Kidney (tissue), 14 donors: ENCODE results near the gene ANKRA2. TPM values are rescaled to one million over a fixed set of nuclear protein-coding genes. Genes with fewer than 3 reads are reported as not detected.

Experiments
- DNase-seq, 5 donors: peaks; one replicate each; pipeline ENCODE4 v3.0.0-alpha.2; 2013 to 2020
- FAIRE-seq: peaks from 2 replicates; lab custom pipeline; 2012; peaks lifted over from hg19 to GRCh38; lab: Jason Lieb, UNC
- H3K27ac ChIP-seq, 2 donors: one replicate each; pipeline ENCODE4 v1.7.0; 2013; ENCODE audit warnings: low read depth in 2 of 2, low read length in 2 of 2, inconsistent platforms in 1 of 2
- H3K27me3 ChIP-seq: one replicate; pipeline ENCODE4 v1.7.1; 2013; ENCODE audit warnings: low read length, inconsistent platforms; ENCODE audit not compliant: control insufficient read depth, insufficient read depth
- H3K36me3 ChIP-seq, 3 donors: one replicate each; pipeline versions ENCODE4 v1.7.0 to v1.7.1; 2013; ENCODE audit warnings: low read length in 3 of 3, control low read depth in 1 of 3, inconsistent platforms in 1 of 3; ENCODE audit not compliant: insufficient read depth in 3 of 3, control insufficient read depth in 2 of 3
- H3K4me1 ChIP-seq, 3 donors: one replicate each; pipeline versions ENCODE4 v1.7.0 to v1.7.1; 2013; ENCODE audit warnings: low read length in 3 of 3, inconsistent platforms in 1 of 3, low read depth in 1 of 3; ENCODE audit not compliant: control insufficient read depth in 2 of 3, insufficient read depth in 2 of 3
- H3K4me3 ChIP-seq, 3 donors: one replicate each; pipeline versions ENCODE4 v1.7.0 to v1.8.1; 2013; ENCODE audit warnings: low read length in 3 of 3, control low read depth in 1 of 3, inconsistent platforms in 1 of 3
- H3K9ac ChIP-seq, 3 donors: one replicate each; pipeline versions ENCODE4 v1.7.0 to v1.7.1; 2013; ENCODE audit warnings: low read length in 3 of 3, control low read depth in 1 of 3, inconsistent platforms in 1 of 3
- H3K9me3 ChIP-seq, 3 donors: one replicate each; pipeline versions ENCODE4 v1.7.0 to v1.7.1; 2013; ENCODE audit warnings: low read length in 3 of 3, control low read depth in 1 of 3, inconsistent platforms in 1 of 3; ENCODE audit not compliant: control insufficient read depth in 2 of 3, insufficient read depth in 1 of 3
- intact Hi-C: fragments of 100-400 bp; cut with DNase I; formaldehyde crosslinking; loops from one replicate; pipeline ENCODE4 v1.11.1; 2022
- polyA plus RNA-seq: library from polyadenylated mRNA; stranded (reverse); fragments of 350-450 nt; fragmentation: Illumina TruSeq; extraction: RNeasy Lipid Tissue Mini Kit (QIAGEN cat#74804); gene quantifications from one replicate; pipeline ENCODE4 v1.2.3, GENCODE V29; 2014; ENCODE audit warnings: low read depth, low replicate concordance; ENCODE audit not compliant: insufficient read depth
- total RNA-seq: library from RNA; stranded (reverse); fragmentation: NEBNext Ultra II Directional; extraction: Animal tissue kit (Norgen Biotek cat#: 25700); gene quantifications from one replicate; pipeline ENCODE4 v1.2.1, GENCODE V29; 2021
- TF ChIP-seq, protein P1 (sequence below): IDR thresholded peaks from 3 replicates; pipeline ENCODE4 v1.5.1; 2012; ENCODE audit warnings: mild to moderate bottlenecking, moderate library complexity, borderline replicate concordance; ENCODE audit not compliant: insufficient read depth; ENCODE audit errors: extremely low read depth
- donor health status: control.
- donor health status: control.
- donor health status: control.
- donor health status: control.
- donor health status: control.
- donor health status: DM: yes; HTN: yes; CAD: no.
- donor health status: Normal renal cell carcinoma (clear cell type).

The ANKRA2 gene
- total and polyA plus RNA-seq, 2 donors from 2014 or later, result 8.4 to 22.3 TPM

DNA sequence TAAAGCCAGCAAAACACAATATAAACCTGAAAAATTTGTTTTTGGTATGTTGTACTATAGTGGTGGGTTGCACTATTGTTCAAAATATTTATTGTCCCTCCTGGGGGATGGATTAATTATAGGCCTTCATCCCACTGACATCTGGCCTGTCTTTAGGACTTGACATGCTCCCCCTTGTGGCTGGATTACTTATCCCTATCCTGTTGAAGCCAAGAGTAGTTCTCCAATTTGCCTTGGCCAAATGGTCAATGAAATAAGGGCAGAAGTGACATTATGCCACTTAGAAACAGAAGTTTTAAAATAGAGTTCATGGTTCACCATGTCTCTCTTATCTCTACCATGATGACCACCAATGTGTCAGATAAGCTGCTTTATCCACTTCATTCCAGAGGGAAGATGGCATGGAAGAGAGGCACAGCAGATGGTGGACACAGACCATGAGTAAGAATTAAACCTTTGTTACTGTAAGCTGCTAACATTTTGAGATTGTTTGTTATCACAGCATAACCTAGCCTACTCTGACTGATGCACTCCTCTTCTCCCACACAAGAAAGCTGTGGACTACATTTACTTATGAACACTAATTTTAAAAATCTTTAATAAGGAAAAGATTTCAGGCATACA, 31.4 kb upstream of the ANKRA2 start:
- intact Hi-C loops, result no loop called here
- Histone ChIP-seq H3K27me3 (no peaks in the 10 kb centered on the region), H3K9ac (no peak overlapping the region), H3K36me3 (no peaks in the 10 kb centered on the region), H3K4me3 (no peak overlapping the region), H3K9me3 (no peaks in the 10 kb centered on the region), H3K4me1 (peaks cover 0 to 3% (median 0%) of the 10 kb centered on the region in 3 donors), H3K27ac (no peak overlapping the region)
- FAIRE-seq (no peak), DNase-seq (peak in 2 of 5 donors; percentile 20 to 32)
- TF ChIP-seq, protein P1, sequence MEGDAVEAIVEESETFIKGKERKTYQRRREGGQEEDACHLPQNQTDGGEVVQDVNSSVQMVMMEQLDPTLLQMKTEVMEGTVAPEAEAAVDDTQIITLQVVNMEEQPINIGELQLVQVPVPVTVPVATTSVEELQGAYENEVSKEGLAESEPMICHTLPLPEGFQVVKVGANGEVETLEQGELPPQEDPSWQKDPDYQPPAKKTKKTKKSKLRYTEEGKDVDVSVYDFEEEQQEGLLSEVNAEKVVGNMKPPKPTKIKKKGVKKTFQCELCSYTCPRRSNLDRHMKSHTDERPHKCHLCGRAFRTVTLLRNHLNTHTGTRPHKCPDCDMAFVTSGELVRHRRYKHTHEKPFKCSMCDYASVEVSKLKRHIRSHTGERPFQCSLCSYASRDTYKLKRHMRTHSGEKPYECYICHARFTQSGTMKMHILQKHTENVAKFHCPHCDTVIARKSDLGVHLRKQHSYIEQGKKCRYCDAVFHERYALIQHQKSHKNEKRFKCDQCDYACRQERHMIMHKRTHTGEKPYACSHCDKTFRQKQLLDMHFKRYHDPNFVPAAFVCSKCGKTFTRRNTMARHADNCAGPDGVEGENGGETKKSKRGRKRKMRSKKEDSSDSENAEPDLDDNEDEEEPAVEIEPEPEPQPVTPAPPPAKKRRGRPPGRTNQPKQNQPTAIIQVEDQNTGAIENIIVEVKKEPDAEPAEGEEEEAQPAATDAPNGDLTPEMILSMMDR, result peak; percentile 28

DNA sequence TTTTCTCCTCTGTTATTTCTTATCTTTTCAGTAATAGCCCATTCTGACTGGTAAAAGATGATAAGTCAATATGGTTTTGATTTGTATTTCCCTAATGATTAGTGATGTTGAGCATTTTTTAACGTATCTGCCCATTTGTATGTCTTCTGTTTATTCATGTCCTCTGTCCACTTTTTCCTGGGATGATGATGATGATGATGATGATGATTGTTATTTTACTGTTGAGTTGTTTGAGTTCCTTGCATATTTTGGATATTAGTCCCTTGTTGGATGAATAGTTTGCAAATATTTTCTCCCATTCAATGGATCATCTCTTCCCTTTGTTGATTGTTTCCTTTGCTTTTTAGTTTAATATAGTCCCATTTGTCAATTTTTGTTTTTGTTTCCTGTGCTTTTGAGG, 27.1 kb upstream of the ANKRA2 start:
- FAIRE-seq (no peak), DNase-seq (no peak)
- H3K9ac ChIP-seq, result no peak overlapping the region
- H3K27me3 ChIP-seq, result no peaks in the 10 kb centered on the region
- intact Hi-C loops, result loop anchor here (5.0 kb wide), 1 partner anchor 200 kb away; no protein-coding TSS in a partner anchor
- no peaks in the 10 kb centered on the region for H3K9me3 ChIP-seq
- H3K36me3 ChIP-seq, result no peaks in the 10 kb centered on the region
- H3K4me3 ChIP-seq, result no peak overlapping the region
- no peak overlapping the region for H3K27ac ChIP-seq
- peaks cover 0 to 3% (median 0%) of the 10 kb centered on the region in 3 donors for H3K4me1 ChIP-seq
- TF ChIP-seq, protein P1, result no peak

DNA sequence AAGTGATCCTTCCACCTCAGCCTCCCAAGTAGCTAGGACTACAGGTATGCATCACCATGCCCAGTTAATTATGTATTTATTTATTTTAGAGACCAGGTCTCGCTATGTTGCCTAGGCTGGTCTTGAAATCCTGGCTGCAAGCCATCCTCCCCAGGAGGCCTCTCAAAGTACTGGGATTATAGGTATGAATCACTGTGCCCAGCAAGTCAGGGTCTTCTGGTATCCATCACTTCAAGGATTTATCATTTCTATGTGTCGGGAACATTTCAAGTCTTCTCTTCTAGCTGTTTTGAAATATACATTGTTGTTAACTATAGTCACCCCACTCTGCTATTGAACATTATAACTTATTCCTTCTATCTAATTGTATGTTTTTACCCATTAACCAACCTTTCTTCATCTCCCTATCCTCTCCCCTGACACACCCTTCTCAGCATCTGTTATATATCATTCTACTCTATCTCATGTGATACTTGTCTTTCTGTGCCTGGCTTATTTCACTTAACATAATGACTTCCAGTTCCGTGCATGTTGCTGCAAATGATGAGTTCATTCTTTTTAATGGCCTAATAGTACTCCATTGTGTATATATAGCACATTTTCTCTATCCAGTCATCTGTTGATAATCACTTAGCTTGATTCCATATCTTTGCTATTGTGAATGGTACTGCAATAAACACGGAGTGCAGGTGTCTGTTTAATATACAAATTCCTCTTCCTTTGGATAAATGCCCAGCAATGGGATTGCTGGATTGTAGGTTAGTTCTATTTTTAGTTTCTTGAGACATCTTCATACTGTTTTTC, 26.5 kb upstream of the ANKRA2 start:
- no peak overlapping the region for H3K27ac ChIP-seq
- no peak overlapping the region for H3K9ac ChIP-seq
- peaks cover 0 to 3% (median 0%) of the 10 kb centered on the region in 3 donors for H3K4me1 ChIP-seq
- no peaks in the 10 kb centered on the region for H3K27me3 ChIP-seq
- TF ChIP-seq, protein P1, result no peak
- H3K36me3 ChIP-seq, result no peaks in the 10 kb centered on the region
- intact Hi-C loops, result loop anchor here (5.0 kb wide), 1 partner anchor 200 kb away; no protein-coding TSS in a partner anchor
- no peak overlapping the region for H3K4me3 ChIP-seq
- DNase-seq, result no peak
- no peaks in the 10 kb centered on the region for H3K9me3 ChIP-seq
- no peak for FAIRE-seq
